GM18499 (cell line): ENCODE measurements around the gene SEMA3C.

Experiments
- ATAC-seq: cut with Tn5 transposase; IDR thresholded peaks from one replicate; pipeline ENCODE4 v1.9.1; 2021; ENCODE audit warnings: moderate number of reproducible peaks; ENCODE audit not compliant: insufficient read depth, unreplicated experiment

The SEMA3C gene

GRCh38 chr7:80763704-80764103 lies 155.1 kb downstream of the SEMA3C start:
- no peak for ATAC-seq

- no peak for ATAC-seq
These were observed 155.6 kb downstream of the SEMA3C start for GRCh38 chr7:80763289-80763688.

DNA sequence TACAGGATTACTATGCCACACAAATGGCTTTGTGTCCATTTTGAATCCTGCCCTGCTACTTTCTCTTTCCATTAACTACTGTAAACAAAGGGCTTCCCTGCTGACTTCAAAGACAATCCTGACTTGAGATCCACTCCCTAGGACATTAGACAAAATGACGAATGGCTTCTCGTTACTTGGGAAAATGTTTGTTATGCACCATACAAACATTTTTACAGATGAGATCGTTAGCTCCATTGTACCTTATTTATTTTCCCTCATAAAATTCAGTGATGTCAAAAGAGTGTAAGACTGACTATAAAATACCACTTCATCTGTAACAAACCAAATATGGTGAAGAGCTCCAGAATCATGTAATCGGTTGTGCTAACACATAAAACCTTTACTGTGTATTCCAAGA lies 158.6 kb downstream of the SEMA3C start:
- no peak for ATAC-seq

DNA sequence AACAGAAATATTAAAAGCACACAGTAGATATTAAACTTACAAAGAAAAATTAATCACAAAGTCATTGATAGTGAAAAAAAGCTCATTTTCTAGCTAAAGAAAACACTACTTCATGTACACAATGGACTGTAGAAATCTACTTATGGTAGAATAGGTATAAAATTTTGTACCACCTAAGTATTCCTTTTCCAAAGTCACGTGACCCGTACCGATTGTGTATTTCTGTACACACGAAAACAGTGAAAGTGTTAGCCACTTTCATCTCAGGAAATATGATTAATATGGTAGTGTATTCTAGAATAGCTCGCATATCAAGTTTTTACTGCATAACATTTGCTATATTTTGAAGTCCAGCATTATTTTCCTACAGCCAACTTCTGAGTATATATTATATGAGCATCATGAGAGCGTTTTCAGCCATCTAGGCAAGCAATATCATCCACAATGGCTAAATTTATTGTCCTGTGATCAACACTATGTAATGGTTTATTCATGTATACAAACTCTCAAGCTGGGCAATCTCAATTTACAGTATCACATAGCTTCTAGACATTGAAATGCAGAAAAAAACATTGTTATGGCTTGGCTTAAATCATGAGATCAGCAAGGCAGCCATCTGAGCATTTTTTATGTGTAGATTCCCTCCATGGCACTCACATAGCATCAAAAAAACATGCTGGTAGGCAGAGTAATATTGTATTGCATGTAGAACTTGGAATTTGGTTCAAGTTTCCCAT lies 165.7 kb downstream of the SEMA3C start:
- no peak for ATAC-seq

GRCh38 chr7:80749270-80749669 lies 169.6 kb downstream of the SEMA3C start:
- no peak for ATAC-seq

DNA sequence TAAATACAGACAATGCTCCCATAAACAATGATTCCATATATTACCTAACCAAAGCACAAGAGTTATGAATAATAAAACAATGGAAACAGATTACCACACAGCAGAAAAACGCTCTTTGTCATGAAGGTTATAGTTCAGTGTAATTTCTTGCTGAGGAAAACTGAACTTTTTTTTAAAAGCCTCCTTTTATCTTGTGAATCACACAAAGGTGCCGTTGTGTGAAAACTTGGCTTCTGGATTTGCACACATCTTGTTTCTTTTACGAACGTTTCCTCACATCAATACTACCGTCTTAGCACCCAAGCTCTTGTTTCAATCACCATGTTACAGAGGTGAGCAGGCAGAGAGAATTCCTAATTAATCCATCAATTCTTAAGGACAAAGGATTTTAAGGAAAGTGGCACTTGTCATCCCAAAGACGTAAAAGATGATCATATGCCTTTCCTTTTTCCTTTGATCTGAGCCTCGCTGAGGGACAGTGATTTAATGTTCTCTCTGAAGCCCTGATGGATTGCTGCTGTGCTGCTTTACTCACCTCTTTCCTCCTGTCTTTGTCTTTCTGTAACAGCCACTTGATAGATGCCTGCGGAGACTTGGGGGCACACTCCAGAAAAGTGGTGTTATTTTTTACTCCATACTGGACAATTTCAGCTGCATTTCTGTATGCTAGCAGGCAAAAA lies 170.3 kb downstream of the SEMA3C start:
- no peak for ATAC-seq

DNA sequence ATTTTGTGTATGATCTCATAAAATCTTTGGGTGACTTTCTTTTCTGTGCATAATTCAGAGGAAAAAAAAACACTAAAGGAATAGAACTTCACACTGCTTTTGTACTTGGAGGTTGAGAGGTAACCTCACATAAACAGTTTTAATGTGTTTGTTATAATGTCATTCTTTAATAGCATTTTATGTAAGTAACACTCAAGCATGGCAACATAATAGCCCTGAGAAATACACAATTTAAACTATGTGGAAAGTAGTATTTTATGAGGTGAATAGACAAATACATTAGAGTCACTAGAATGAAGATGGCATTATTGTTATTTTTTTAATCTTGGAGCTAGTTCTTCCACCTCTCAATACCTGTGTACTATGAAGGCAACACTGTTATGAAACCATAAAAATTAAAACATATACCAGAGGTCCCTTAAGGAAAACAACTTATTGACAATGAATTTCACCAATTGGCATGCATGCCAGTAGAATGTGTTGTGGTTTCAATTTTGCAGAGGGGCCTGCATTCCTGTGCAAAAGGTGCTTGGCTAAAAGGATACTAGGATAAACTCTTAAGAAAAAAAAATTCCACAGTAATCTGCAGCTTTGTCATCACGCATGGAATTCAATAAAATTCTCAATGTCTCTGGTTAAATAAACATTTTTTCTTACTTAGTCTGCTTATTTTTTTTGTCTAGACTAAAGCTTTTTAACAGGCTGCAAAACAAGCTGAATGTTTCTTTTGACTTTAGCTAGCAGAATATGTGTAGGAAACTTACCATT lies 177.9 kb downstream of the SEMA3C start:
- no peak for ATAC-seq

DNA sequence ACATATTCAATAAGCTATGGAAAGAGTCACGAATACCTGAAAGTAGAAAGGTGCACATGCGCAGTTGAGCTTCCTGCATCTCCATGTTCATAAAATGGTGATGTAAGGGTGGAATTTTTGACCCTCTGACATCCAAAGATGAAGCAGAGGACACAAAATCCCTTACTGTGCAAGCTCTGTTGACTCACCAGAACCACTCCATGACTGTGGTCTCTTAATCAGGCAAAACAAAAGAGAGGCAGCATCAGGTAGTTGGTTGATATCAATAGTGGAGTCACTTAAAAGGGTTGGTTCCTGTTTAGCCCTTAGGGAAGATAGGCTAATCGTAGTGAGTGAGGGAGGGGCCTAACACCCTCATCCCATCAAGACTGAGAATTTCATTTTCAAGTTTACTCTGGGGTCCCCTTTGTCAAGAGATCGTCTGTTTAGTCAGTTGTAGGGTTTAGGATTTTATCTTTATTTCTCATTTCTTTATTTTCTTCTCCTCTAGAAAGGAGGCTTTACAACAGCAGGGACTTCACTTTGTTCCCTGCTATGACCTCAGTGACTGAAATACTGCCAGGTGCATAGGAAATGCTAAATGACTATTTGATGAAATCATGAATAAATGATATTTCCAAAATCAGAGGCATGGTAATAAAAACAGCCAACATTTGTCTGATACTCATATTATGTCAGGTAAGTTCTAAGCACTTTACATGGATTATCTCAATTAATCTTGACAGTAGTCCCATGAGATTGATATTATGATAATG lies 182.3 kb downstream of the SEMA3C start:
- ATAC-seq = no peak

DNA sequence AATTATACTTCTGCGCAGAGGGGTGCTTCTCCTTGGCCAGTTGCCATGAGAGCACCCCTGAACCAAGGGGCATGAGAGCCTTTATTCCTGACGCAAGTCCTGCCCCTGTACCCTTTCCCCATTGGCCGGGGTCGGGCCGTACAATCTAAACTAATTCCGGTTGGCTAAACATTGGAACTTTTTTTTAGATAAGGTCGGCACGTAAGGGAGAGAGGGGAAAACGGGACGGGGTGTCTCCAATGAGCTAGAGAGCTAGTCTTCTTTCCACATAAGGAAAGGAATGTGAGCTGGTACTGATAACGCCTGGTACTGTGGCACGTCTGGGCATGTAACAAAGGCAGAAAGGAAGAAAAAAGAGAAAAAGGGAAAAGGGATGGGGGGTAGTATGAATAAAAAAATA lies 183.5 kb downstream of the SEMA3C start:
- ATAC-seq = no peak

- ATAC-seq = no peak
These were observed 184.8 kb downstream of the SEMA3C start for GRCh38 chr7:80734011-80734410.

- ATAC-seq = no peak
These were observed 185.4 kb downstream of the SEMA3C start for GRCh38 chr7:80733333-80733915.

- no peak for ATAC-seq
These were observed 186.2 kb downstream of the SEMA3C start for GRCh38 chr7:80732630-80733029.

DNA sequence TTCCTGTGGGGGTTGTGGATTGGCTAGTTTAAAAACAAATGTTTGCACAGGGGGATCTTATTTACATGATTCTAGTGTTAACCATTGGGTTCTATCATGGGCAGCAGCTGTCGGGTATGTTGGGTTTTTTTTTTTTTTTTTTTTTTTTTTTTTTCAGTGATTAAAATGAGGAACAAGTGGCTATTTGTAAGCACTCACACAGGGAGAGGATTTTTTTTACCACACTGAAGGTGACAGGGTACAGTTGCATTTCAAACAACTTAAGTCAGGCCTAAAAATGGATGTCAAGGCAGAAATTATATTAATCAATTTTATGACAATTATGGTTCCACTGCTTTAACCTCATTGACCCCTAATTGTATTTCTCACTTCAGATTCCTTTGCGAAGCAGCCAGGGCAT lies 187.6 kb downstream of the SEMA3C start:
- no peak for ATAC-seq

DNA sequence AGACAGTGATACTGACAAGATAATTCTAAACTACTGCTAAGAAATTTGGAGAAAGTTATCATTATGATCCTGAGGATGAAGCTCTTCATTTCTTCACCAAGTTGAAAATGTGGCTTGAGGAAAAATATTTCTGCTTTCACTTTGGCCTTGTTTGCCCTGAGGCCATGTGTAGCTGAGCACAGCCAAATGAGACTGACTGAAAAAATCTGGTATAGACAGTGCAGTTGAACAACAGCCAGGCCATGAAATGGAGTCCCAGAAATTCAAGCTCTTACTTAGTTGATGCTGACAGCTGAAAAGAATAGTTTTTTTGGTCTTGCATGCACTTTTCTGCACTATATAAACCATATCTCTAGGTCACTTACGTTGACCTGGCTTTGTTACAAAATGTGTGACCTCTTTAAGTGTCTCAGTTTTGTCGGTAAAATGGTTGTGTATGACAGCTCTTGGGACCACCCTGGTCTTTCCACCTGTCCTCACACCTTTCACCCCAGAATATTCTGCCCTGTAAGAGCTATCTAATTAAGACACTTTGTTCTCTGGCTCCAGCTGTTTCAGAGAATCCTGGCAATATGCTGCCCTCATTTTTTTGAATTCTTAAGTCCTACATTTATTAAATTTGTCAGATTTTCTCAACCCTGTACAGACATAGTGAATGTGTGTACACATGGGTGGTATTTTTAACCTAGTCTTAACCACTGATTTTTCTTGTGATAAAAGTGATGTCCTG lies 189.1 kb downstream of the SEMA3C start:
- no peak for ATAC-seq

DNA sequence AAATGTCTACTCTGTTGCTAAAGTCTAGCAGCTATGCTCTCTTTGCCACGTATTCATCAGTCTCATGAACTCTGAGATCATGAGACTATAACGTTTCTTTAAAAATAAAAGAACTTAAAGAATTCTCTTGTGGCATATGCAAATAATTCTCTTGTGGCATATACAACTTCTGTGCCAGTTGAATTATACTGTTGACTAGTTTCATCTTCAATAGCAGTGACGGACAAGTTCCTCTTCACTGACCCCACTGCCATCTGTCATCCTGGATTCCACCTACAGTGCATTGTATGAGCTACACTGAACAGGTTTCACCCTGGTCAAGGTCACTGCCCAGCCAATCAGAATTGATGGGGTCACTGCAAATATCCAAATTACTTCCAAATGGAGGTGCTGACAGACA lies 192.2 kb downstream of the SEMA3C start:
- ATAC-seq = no peak

GRCh38 chr7:80725181-80725611 lies 193.7 kb downstream of the SEMA3C start:
- ATAC-seq = no peak

DNA sequence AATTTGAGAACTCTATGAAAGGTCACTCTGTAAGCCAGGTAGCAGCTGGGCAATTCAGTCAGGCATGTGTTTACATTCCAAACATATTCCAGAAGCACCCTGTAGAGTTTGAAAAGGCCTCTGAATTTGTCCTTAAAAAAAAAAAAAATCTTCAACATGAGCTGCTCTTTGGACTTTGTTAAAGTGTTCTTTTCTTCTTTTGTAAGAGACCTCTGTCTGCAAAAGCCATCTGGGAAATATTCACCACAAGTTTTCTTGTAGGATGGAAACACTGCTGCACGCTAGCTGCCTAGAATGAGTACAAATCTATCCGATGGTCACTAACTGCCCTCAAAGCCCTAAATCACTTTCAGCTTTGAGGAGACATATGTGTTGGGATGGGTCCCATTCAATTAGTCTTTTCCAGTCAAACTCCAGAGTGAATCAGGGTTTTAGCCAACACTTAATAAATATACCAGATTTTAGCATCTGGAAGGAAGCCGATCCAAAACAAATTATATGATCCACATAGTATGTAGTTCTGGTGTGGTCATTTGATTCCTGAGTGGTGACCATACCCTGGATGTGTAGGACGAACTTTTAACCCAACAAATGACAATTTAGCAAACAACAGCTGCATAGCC lies 194.5 kb downstream of the SEMA3C start:
- ATAC-seq = no peak

DNA sequence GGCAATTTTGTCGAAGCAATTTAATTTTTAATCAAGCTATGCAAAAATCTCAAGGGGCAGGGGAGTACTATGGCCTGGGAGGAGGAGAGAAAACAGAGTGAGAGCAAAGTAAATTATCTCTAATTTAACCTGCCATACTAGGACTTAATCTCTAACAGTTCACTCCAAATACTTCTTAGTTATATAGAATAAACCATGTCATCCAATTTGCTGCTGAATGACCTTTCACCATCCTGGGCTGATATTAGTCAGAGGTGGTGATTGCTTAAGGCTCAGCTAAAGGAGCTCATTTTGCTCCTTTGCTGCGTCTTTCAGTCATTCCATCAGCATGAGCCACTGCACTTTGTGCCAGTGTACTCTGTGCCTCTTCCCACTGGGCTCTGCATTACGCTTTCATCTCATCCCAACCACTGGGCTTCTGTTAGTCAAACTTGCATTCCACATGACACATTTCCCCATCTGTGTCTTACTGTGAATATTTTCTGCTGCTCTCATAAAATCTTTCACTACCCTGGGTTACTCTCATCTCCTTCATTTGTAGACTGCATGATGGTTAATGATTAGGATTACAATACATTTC lies 196.1 kb downstream of the SEMA3C start:
- no peak for ATAC-seq
